ENCODE data around the gene RNF207. TPM values are rescaled to one million over a fixed set of nuclear protein-coding genes. Genes with fewer than 3 reads are reported as not detected.

The RNF207 gene
- total RNA-seq, 4 donors from 2014 or later, result 3.6 to 8.4 (median 5.9) TPM

- TF ChIP-seq CTCF (IDR thresholded peaks at IDR 0.05; ENCODE audit: low read depth), result no peak
Observed at GRCh38 chr1:6241107-6241886, 35.4 kb downstream of the RNF207 start.

GRCh38 chr1:6241887-6242740 lies 36.2 kb downstream of the RNF207 start:
- TF ChIP-seq CTCF (IDR thresholded peaks at IDR 0.05; ENCODE audit: low read depth), result no peak

- TF ChIP-seq CTCF (IDR thresholded peaks at IDR 0.05; ENCODE audit: low read depth), result no peak
Observed at GRCh38 chr1:6243053-6243834, 37.3 kb downstream of the RNF207 start.

GRCh38 chr1:6243993-6244392 lies 38.1 kb downstream of the RNF207 start, which contains the start of gene HES3:
Gene HES3, plus strand, starts transcription at chr1:6244179. Its CDS starts 187 bp downstream, at chr1:6244366.
- TF ChIP-seq CTCF (IDR thresholded peaks at IDR 0.05; ENCODE audit: low read depth), result no peak

GRCh38 chr1:6244401-6245049 lies 38.6 kb downstream of the RNF207 start:
- TF ChIP-seq CTCF (IDR thresholded peaks at IDR 0.05; ENCODE audit: low read depth), result no peak

GRCh38 chr1:6245086-6245868 lies 39.4 kb downstream of the RNF207 start:
- TF ChIP-seq CTCF (IDR thresholded peaks at IDR 0.05; ENCODE audit: low read depth), result no peak
